HG02970 (cell line): ENCODE data around the gene CD4.

Experiments
- ATAC-seq: cut with Tn5 transposase; IDR thresholded peaks from one replicate; pipeline ENCODE4 v1.9.1; 2021; ENCODE audit warnings: mild to moderate bottlenecking, moderate library complexity, moderate number of reproducible peaks; ENCODE audit not compliant: unreplicated experiment, low FRiP score

The CD4 gene

GRCh38 chr12:6777386-6777785 lies 11.9 kb upstream of the CD4 start:
- ATAC-seq: no peak

DNA sequence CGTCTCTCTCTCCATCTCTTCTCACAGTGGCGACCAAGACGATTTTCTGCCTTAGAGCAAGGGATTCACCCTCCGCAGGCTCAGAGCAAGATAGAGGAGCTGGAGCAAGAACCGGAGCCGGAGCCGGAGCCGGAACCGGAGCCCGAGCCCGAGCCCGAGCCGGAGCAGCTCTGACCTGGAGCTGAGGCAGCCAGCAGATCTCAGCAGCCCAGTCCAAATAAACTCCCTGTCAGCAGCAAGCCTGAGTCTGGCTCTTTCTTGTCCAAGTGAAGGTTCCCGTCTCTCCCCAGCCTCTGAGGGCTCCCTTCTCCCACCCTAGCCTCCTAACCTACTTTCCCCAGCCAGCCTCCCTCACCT lies 11.1 kb upstream of the CD4 start:
- no peak for ATAC-seq

GRCh38 chr12:6778574-6779550 lies 10.5 kb upstream of the CD4 start:
- ATAC-seq: peak; percentile 66

- ATAC-seq: no peak
Observed at GRCh38 chr12:6779708-6780432, 9.5 kb upstream of the CD4 start.

DNA sequence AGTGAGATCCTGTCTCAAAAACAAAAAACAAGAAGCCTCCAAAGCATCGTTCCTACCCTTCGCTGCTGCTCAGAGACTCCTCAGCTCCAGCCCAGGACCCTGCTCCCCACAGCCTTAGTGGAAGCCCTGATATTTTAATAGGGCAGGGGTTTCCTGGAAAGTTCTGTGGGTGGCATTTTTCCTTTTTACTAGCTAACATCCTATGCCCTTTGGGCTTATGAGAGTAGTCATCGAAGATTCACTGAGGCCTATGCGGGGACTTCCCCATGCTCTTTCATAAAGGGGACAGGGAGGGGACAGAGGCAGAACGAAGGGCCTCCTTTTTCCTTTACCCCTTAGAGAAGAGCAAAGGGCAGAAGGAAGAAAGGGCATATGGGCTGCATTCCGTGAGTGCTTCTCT lies 8.8 kb upstream of the CD4 start:
- ATAC-seq: no peak

GRCh38 chr12:6782119-6782518 lies 7.2 kb upstream of the CD4 start:
- no peak for ATAC-seq

- no peak for ATAC-seq
Observed at GRCh38 chr12:6782850-6783566, 6.3 kb upstream of the CD4 start.

DNA sequence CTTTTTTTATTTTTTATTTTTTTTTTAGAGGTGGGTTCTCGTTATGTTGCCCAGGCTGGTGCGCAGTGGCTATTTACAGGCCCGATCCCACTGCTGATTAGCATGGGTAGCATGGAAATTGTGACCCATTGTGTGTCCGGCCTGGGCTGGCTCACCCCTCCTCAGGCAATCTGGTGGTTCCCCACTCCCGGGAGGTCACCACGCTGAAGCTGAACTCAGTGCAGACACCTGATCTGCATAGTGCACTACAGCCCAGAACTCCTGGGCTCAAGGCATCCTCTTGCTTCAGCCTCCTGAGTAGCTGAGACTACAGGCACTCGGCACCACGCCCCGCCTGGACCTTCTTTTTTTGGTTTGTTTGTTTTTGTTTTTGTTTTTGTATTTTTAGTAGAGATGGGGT lies 5.5 kb upstream of the CD4 start:
- ATAC-seq: no peak

DNA sequence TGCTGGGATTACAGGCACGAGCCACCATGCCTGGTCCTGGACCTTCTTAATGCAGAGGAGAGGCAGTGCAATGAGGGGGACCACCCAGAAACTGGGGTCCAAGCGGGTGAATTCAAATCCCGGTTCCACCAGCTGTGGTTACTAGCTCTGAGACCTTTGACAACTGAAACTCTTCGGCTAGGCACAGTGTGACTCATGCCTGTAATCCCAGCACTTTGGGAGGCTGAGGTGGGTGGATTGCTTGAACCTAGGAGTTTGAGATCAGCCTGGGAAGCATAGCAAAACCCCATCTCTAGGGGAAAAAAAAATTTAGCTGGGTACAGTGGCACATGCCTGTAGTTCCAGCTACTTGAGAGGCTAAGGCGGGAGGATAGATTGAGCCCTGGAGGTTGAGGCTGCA lies 5.0 kb upstream of the CD4 start:
- ATAC-seq: no peak

GRCh38 chr12:6784761-6785160 lies 4.6 kb upstream of the CD4 start:
- no peak for ATAC-seq

DNA sequence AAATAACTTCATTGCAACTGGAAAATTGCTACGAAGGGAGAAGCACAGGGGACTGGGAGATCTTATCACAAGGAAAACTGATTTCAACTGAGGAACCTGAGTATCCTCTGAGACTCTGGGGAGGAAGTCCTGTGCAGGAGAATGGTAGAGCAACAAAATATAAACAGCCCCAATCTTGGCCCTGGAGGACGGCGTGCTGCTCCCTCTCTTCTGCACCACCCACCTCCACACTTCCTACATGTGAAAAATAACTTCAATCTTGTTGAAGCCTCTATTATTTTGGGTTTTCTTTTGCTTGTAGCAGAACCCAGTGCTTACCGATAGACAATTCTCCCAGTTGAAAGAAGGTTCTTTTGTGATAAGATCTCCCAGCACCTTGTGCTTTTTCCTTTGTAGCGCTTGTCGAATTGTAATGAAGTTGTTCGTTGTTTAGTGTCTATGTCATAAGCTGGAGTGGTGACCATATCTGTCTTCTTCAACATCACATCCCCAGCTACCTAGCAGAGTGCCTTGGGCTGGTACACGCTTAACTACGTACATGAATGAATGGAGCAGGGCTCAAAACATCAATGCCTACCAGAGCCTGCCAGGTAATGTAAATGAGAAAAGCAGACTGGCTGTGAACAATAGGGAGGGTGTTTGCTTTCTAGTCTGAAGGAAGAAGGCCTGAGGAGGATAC lies 2.8 kb upstream of the CD4 start:
- ATAC-seq: no peak

GRCh38 chr12:6787309-6787708 lies 2.0 kb upstream of the CD4 start:
- ATAC-seq: no peak

GRCh38 chr12:6790496-6791150 lies 1.3 kb downstream of the CD4 start:
- ATAC-seq: no peak

DNA sequence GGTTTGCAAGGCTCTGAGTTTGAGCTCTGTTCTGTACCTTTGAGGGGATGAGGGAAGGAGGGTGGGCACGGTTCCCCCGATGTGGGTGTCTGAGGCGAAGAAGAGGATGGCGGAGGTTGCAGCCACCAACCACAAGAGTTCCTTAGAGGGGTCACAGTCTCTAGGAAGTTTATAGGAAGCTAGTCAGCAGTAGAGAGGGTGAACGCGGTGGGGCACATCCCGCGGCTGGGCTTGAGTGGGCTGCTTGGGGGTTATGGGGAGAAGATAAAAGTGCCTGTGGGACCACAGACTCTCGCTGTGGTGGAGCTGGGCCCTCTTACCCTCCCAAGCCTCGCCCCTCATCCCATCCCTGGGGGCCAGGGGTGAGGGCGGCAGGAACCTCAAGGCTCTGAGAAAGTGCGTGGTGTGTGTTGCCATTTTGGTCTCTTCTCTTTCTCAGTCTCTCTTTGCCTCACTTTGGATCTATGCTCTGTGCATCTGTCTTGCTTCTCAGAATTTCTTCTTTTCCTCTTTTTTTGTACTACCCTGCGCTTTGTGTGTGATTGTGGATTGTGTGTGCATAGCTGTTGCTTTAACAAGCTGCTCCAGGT lies 2.7 kb downstream of the CD4 start:
- no peak for ATAC-seq

DNA sequence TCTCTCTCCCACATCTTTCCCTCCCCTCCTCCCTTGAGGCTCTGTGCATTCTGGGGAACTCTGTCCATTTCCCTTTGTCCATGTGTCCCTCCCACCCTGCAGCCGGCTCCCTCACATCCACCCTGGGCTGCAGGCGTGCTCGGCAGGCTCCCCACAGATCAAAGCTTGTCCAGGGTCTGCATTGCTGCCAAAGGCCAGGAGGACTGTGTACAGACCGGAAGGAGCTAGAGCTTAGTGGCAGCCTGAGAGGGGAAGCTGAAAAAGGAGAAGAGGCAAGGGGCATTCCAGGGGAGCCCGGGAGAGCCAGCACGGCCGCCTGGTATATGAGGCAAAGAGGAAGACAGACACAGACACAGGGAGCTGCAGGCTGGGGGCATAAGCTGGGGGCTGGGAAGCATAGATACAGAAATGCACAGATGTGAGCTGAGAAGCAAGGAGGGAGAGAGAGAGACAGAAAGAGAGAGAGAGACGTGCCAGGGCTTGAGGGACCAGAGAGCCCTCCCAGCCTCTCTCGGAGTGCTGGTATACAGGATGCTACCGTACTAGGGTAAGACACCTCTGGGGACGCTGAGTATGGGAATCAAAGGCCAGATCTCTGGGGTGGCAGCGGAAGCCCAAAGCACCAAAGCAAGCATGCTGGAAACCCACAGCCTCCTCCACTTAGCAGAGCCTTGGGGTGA lies 3.3 kb downstream of the CD4 start:
- ATAC-seq: no peak

DNA sequence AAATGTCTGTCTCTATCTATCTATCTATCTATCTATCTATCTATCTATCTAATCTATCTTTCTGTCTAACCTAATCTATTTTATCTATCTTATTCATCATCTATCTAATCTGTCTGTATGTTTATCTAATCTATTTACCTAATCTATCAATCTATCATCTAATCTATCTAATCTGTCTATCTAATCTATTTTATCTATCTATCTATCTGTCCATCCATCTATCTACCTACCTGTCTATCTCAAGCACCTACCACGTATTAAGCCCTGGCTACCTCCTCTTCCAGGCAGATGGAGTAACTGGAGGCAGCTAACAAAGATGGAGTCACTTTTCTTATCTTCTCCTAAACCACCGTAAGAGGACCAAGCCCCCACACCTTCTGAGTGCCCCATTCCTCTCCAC lies 5.8 kb downstream of the CD4 start:
- no peak for ATAC-seq

GRCh38 chr12:6796576-6796975 lies 7.2 kb downstream of the CD4 start:
- ATAC-seq: no peak

DNA sequence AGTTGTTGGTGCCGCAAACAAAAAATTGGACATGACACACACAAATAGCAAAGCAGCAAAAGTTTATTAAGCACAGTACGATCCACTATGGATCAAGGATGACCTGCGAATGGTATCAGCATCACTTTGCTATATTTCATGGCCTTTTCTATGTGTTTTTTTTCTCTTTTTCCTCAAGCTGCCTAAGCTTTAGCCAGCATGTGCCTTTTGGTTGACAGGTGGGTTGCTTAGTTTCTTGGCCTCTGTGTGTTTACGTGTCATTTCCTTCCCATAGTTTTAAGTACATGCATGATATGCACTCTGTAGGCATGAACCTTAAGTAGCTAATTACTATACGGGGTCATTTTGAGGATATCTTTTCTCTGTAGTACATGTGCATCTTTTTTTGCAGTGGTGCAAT lies 9.8 kb downstream of the CD4 start:
- no peak for ATAC-seq

DNA sequence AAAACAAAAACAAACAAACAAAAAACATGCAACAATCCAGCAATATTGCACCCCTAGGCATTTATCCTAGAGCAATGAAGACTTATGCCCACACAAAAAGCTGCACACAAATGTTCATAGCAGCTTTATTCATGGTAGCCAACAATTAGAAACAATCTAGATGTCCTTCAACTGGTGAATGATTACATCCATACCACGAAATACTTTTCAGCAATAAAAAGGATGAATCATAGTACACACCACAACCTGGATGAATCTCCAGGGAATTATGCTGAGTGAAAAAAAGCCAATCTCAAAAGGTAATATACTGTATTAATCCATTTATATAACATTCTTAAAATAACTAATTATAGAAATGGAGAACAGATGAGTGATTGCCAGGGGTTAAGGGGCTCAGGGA lies 17.8 kb downstream of the CD4 start:
- no peak for ATAC-seq
